Transverse colon (tissue), 4 donors: Measurements from ENCODE around the gene UBAC1. TPM values are rescaled to one million over a fixed set of nuclear protein-coding genes. Genes with fewer than 3 reads are reported as not detected.

ENCODE experiments used
- DNase-seq: peaks from one replicate; pipeline ENCODE4 v3.0.0-alpha.2; 2019
- H3K27ac ChIP-seq, 4 donors: fragments of 200-600 bp; sonication (generic); 2 replicates each; pipeline ENCODE4 v1.5.1; 2016 to 2018; ENCODE audit warnings: inconsistent platforms in 4 of 4
- H3K27me3 ChIP-seq: fragments of 200-600 bp; sonication (generic); 2 replicates; pipeline ENCODE4 v1.5.1; 2017; ENCODE audit warnings: inconsistent platforms
- H3K36me3 ChIP-seq, 4 donors: fragments of 200-600 bp; sonication (generic); 2 replicates each; pipeline ENCODE4 v1.5.1; 2017 to 2019; ENCODE audit warnings: inconsistent platforms in 4 of 4
- H3K4me1 ChIP-seq, 4 donors: fragments of 200-600 bp; sonication (generic); 2 replicates each; pipeline ENCODE4 v1.5.1; 2017 to 2020; ENCODE audit warnings: inconsistent platforms in 4 of 4
- H3K4me3 ChIP-seq, 4 donors: fragments of 200-600 bp; sonication (generic); 1 replicate in 1 of 4; 2 replicates in 3 of 4; pipeline versions ENCODE4 v1.5.1 to v1.6.1; 2017 to 2019; ENCODE audit warnings: inconsistent platforms in 4 of 4
- H3K9me3 ChIP-seq, 2 donors: fragments of 200-600 bp; sonication (generic); 2 replicates each; pipeline ENCODE4 v1.5.1; 2017 to 2019; ENCODE audit warnings: inconsistent platforms in 2 of 2
- EP300 ChIP-seq: sonication (generic); formaldehyde crosslinking; IDR thresholded peaks from one replicate; pipeline ENCODE4 v1.6.1; 2017; ENCODE audit warnings: antibody characterized with exemption, low read depth
- POLR2A ChIP-seq: fragments of 450-650 bp; IDR thresholded peaks from one replicate; pipeline ENCODE4 v1.6.1; 2016; ENCODE audit warnings: antibody characterized with exemption, mild to moderate bottlenecking, moderate library complexity
- POLR2AphosphoS5 ChIP-seq, 3 donors: sonication (generic); formaldehyde crosslinking; IDR thresholded peaks; one replicate each; pipeline ENCODE4 v1.6.1; 2016; ENCODE audit warnings: antibody characterized with exemption in 3 of 3
- WGBS, 2 donors: methylation state at CpG; one replicate each; pipeline ENCODE4 v1.1.5; 2018; ENCODE audit warnings: low coverage in 1 of 2; 5-methylcytosine and 5-hydroxymethylcytosine counted together
- in situ Hi-C, 4 donors: fragments of 200-750 bp; cut with MboI; loops; one replicate each; pipeline versions ENCODE4 v1.15.0 to v1.15.1; 2017; ENCODE audit warnings: low sequenced_read_pairs in 3 of 4, low pct_ligation_motif_present in 1 of 4, low pct_unique_long_range_greater_than_20kb in 1 of 4
- intact Hi-C: fragments of 100-400 bp; cut with DNase I; formaldehyde crosslinking; loops from one replicate; pipeline ENCODE4 v1.15.1; 2023; ENCODE audit warnings: low total_unique reads
- total RNA-seq, 4 donors: library from RNA; depleted of rRNA; stranded (reverse); fragments of >200 nt; gene quantifications; one replicate each; pipeline ENCODE4 v1.1.0, GENCODE V29; 2016
- TF ChIP-seq, protein P1 (sequence below), 5 experiments: fragments of 200-600 bp in 3 of 5; fragments of 450-650 bp in 2 of 5; sonication (generic) in 3 of 5; IDR thresholded peaks; 1 replicate in 2 of 5; 2 replicates in 3 of 5; pipeline ENCODE4 v1.5.1; 2016 to 2017; ENCODE audit warnings: antibody characterized with exemption in 5 of 5, inconsistent platforms in 3 of 5, mild to moderate bottlenecking in 2 of 5, moderate library complexity in 1 of 5

Gene UBAC1
- total RNA-seq, 4 donors from 2014 or later, result 42.6 to 91.9 (median 62.9) TPM

DNA sequence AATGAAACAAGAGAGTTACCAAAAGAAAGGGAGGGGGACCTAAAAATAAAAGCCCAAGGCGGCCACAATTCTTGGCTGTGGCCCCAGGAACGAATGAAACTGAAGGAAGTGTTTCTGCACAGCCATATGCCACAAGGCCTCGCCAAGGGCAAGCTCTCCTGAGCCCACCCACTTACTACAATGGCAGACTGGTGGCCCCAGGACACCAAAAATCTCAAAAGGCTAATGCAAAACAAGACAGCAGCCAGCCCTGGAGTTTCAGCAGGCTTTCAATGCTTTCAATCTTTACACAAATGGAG lies 57.9 kb downstream of the UBAC1 start:
- no peak for DNase-seq
- Histone ChIP-seq H3K4me3 (no peak overlapping the region), H3K27ac (no peak overlapping the region), H3K27me3 (no peaks in the 10 kb centered on the region), H3K36me3 (no peaks in the 10 kb centered on the region), H3K4me1 (peaks cover 6 to 26% (median 16%) of the 10 kb centered on the region in 4 donors), H3K9me3 (no peaks in the 10 kb centered on the region)
- 66 to 67% methylated on average over 2 to 3 of the region's 3 CpGs for WGBS, 2 donors
- in situ Hi-C loops, result no loop called here
- TF ChIP-seq POLR2A (no peak), EP300 (no peak)
- intact Hi-C loops, result no loop called here

DNA sequence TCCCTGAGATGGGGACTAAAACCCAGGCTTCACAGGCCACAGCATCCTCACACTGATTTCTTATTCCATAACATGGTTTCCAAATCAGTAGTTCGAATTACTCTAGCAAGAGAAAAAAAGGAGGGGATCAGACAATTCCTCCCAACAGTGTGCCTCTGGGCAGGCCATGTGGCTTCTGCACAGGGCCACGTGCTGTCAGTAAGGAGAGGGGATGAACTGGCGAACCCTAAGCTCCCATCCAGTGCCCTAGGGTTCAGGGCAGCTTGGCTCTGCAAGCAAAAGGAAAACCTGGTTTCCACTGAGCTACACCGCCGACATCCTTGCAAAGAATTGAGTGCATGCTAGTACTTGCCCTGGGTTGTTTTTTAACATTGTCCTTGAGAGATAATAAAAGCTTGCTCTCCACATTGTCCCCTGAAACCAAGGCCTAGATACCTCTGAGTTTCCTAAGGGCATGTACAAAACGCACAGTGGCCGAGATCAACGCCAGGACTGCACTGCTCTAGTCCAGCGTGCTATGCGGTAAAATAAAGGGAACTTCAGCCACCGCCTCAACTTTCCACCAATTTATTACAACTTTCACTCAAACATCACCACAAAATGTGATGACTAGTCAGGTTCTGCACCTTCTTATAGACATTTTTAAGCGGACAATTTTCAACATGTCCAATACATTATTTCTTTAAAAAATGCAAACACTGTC lies 58.4 kb downstream of the UBAC1 start:
- Histone ChIP-seq H3K9me3 (no peaks in the 10 kb centered on the region), H3K27ac (no peak overlapping the region), H3K36me3 (no peaks in the 10 kb centered on the region), H3K27me3 (no peaks in the 10 kb centered on the region), H3K4me1 (peaks cover 5 to 22% (median 12%) of the 10 kb centered on the region in 4 donors), H3K4me3 (no peak overlapping the region)
- DNase-seq, result no peak
- in situ Hi-C loops (no loop called here), intact Hi-C loops (no loop called here)
- WGBS, 2 donors, result 86 to 95% methylated on average over 8 to 12 of the region's 12 CpGs
- TF ChIP-seq POLR2AphosphoS5 (IDR thresholded peaks at IDR 0.05) (no peak), EP300 (no peak), POLR2A (no peak)
- TF ChIP-seq, protein P1, sequence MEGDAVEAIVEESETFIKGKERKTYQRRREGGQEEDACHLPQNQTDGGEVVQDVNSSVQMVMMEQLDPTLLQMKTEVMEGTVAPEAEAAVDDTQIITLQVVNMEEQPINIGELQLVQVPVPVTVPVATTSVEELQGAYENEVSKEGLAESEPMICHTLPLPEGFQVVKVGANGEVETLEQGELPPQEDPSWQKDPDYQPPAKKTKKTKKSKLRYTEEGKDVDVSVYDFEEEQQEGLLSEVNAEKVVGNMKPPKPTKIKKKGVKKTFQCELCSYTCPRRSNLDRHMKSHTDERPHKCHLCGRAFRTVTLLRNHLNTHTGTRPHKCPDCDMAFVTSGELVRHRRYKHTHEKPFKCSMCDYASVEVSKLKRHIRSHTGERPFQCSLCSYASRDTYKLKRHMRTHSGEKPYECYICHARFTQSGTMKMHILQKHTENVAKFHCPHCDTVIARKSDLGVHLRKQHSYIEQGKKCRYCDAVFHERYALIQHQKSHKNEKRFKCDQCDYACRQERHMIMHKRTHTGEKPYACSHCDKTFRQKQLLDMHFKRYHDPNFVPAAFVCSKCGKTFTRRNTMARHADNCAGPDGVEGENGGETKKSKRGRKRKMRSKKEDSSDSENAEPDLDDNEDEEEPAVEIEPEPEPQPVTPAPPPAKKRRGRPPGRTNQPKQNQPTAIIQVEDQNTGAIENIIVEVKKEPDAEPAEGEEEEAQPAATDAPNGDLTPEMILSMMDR (IDR thresholded peaks at IDR 0.05), result no peak

DNA sequence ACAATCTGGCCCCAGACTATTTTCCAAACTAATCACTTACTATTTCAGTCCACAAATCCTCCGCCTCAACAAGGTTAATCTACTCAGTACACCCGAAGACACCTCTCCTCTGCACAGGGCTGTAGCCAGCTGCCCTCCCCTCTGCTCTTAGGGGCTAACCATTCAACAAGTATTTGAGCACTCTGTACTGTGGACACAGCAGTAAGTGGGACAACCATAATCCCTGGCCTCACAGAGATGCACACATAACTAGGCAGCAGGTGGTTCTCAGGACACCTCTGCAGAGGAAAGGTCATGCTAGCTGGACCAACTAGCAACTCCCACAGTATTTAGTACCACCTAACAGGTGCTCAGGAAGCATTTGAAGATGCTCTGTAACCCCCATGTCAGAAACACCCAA lies 59.3 kb downstream of the UBAC1 start:
- no peak for TF ChIP-seq POLR2A
- TF ChIP-seq, protein P1 (IDR thresholded peaks at IDR 0.05), result no peak
- TF ChIP-seq EP300, result no peak
- TF ChIP-seq POLR2AphosphoS5 (IDR thresholded peaks at IDR 0.05), result no peak
- no peaks in the 10 kb centered on the region for H3K27me3 ChIP-seq
- no peaks in the 10 kb centered on the region for H3K36me3 ChIP-seq
- in situ Hi-C loops (no loop called here), intact Hi-C loops (no loop called here)
- H3K4me1 ChIP-seq, result peaks cover 5 to 22% (median 12%) of the 10 kb centered on the region in 4 donors
- H3K9me3 ChIP-seq, result no peaks in the 10 kb centered on the region
- 93 to 100% methylated on average over 1 to 2 of the region's 2 CpGs for WGBS, 2 donors
- no peak overlapping the region for H3K27ac ChIP-seq
- no peak for DNase-seq
- no peak overlapping the region for H3K4me3 ChIP-seq

DNA sequence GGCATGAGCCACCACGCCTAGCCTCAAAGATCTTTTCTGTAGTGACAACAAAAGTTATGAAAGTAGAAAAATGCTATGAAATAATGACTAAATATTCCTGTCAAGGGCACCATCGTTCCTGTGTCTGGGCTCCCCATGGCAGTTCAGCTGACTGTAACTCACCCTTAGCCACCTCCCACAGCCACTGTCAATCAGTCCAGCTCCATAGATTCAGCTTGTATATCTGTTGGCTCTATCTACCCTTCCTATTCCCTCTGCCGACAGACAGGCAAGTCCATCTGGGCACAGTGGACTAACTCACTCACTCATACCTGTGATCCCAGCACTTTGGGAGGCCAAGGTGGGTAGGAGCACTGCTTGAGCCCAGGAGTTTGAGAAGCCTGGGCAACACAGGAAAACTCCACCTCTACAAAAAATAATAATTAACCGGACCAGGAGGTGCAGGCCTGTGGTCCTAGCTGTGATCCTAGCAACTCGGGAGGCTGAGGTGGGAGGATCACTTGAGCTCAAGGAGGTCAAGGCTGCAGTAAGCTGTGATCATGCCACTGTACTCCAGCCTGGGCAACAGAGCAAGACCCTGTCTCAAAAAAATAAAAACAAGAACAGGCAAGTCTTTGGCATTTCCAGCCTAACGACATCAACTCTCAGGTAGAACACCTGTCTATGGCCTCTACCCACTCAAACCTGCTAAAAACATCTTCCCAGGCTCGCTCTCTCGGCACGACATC lies 60.0 kb downstream of the UBAC1 start:
- Histone ChIP-seq H3K27me3 (no peaks in the 10 kb centered on the region), H3K4me3 (no peak overlapping the region), H3K9me3 (no peaks in the 10 kb centered on the region), H3K27ac (no peak overlapping the region), H3K4me1 (peaks cover 5 to 26% (median 11%) of the 10 kb centered on the region in 4 donors), H3K36me3 (no peaks in the 10 kb centered on the region)
- in situ Hi-C loops, result no loop called here
- no peak for DNase-seq
- intact Hi-C loops, result no loop called here
- TF ChIP-seq POLR2A, result no peak
- no peak for TF ChIP-seq POLR2AphosphoS5 (IDR thresholded peaks at IDR 0.05)
- no peak for TF ChIP-seq EP300
- TF ChIP-seq, protein P1 (IDR thresholded peaks at IDR 0.05), result no peak
- 96 to 97% methylated on average over 6 to 9 of the region's 9 CpGs for WGBS, 2 donors
